BJ (cell line): ENCODE data around the gene CGB3. TPM values are rescaled to one million over a fixed set of nuclear protein-coding genes. Genes with fewer than 3 reads are reported as not detected.
A peak's percentile ranks its signal among the peaks of the same experiment; 100 is the strongest.

Experiments
- CTCF ChIA-PET: fragments of 350-600 bp; formaldehyde crosslinking; extraction: SDS; loops from one replicate; lab custom pipeline; 2021; ENCODE audit warnings: antibody characterized with exemption, inconsistent platforms; lab: Yijun Ruan, JAX
- POLR2A ChIA-PET: fragments of 300-600 bp; sonication (Branson Sonifier 250); formaldehyde crosslinking; extraction: SDS; loops from one replicate; lab custom pipeline; 2021; ENCODE audit warnings: antibody characterized with exemption; lab: Charles Lee
- DNase-seq: peaks from one replicate; pipeline ENCODE4 v3.0.0-alpha.2; 2011; ENCODE audit warnings: low read depth
- H3K27me3 ChIP-seq: 2 replicates; pipeline ENCODE4 v1.6.0; 2011; ENCODE audit warnings: low read length; ENCODE audit not compliant: control insufficient read depth, insufficient read depth
- H3K36me3 ChIP-seq: 2 replicates; pipeline ENCODE4 v1.5.1; 2011; ENCODE audit warnings: low read length; ENCODE audit not compliant: control insufficient read depth, insufficient read depth
- H3K4me3 ChIP-seq: 2 replicates; pipeline ENCODE4 v1.5.1; 2011; ENCODE audit warnings: low read depth, mild to moderate bottlenecking, control low read depth, low read length
- CTCF ChIP-seq: IDR thresholded peaks from 2 replicates; pipeline ENCODE4 v1.5.1; 2011; ENCODE audit warnings: low read depth, mild to moderate bottlenecking, control low read depth, inconsistent platforms, low read length, moderate library complexity; ENCODE audit not compliant: insufficient read depth
- polyA plus RNA-seq: library from polyadenylated mRNA; depleted of rRNA; stranded (reverse); fragments of >200 nt; gene quantifications from 2 replicates; pipeline ENCODE4 v1.2.3, GENCODE V29; 2011

Gene CGB3
- polyA plus RNA-seq, 1 experiment = not detected

- POLR2A ChIA-PET = no interaction called here
- CTCF ChIA-PET = no interaction called here
- Histone ChIP-seq H3K36me3 (no peaks in the 10 kb centered on the region), H3K4me3 (no peak overlapping the region), H3K27me3 (peaks cover 17% of the 10 kb centered on the region)
- no peak for TF ChIP-seq CTCF
- DNase-seq = no peak
Observed at GRCh38 chr19:49065905-49066512, 41.9 kb upstream of the CGB3 start.

GRCh38 chr19:49064768-49065611, 40.9 kb upstream of the CGB3 start, which contains the start of gene NTF4:
TSS of gene NTF4 (minus strand) at chr19:49064818. CDS start at chr19:49061997, 2,821 bp downstream.
- peak within 1 kb of the TSS; percentile 20; the same call in 1 of the 2 replicates for H3K4me3 ChIP-seq
- no peaks in the 10 kb centered on the region for H3K36me3 ChIP-seq
- ChIA-PET CTCF (interaction anchor here (0.8 to 0.9 kb wide), 2 partner anchors 10 to 71 kb away, joined by 3 read pairs; partner anchors contain the start of genes GYS1 and RUVBL2), POLR2A (interaction anchor here (0.8 kb wide), 1 partner anchor 84 kb away, joined by 9 read pairs; no protein-coding TSS in a partner anchor)
- peaks cover 17% of the 10 kb centered on the region for H3K27me3 ChIP-seq
- no peak for DNase-seq
- TF ChIP-seq CTCF = no peak

GRCh38 chr19:49064029-49064629, 40.0 kb upstream of the CGB3 start:
- no peaks in the 10 kb centered on the region for H3K36me3 ChIP-seq
- CTCF ChIA-PET = no interaction called here
- no peak for TF ChIP-seq CTCF
- no peak overlapping the region for H3K4me3 ChIP-seq
- no peak for DNase-seq
- H3K27me3 ChIP-seq = peaks cover 17% of the 10 kb centered on the region
- POLR2A ChIA-PET = no interaction called here

- no peak for DNase-seq
- TF ChIP-seq CTCF = no peak
- H3K36me3 ChIP-seq = no peaks in the 10 kb centered on the region
- ChIA-PET CTCF (interaction anchor here (1.7 kb wide), 1 partner anchor 37 kb away, joined by 5 read pairs; no protein-coding TSS in a partner anchor), POLR2A (no interaction called here)
- H3K4me3 ChIP-seq = no peak overlapping the region
- peaks cover 14% of the 10 kb centered on the region for H3K27me3 ChIP-seq
Observed at GRCh38 chr19:49061445-49061844, 37.3 kb upstream of the CGB3 start.

GRCh38 chr19:49061000-49061399, 36.9 kb upstream of the CGB3 start:
- POLR2A ChIA-PET = no interaction called here

More at GRCh38 chr19:49061000-49061399, 36.9 kb upstream of the CGB3 start:
- Histone ChIP-seq H3K27me3 (peaks cover 10% of the 10 kb centered on the region), H3K36me3 (no peaks in the 10 kb centered on the region), H3K4me3 (no peak overlapping the region)
- no peak for DNase-seq
- TF ChIP-seq CTCF = no peak
- CTCF ChIA-PET = interaction anchor here (1.7 to 3.5 kb wide), 2 partner anchors 38 to 61 kb away, joined by 5 to 14 read pairs; no protein-coding TSS in a partner anchor
